WTC11 (cell line): Measurements from ENCODE around the gene ETV6. TPM values are rescaled to one million over a fixed set of nuclear protein-coding genes. Genes with fewer than 3 reads are reported as not detected.

Experiments
- ATAC-seq: fragments of 200-7000 bp; cut with Tn5 transposase; 2 replicates; pipeline ENCODE4 v1.10.0; 2021; ENCODE audit warnings: mild to moderate bottlenecking, moderate library complexity
- CTCF ChIA-PET: fragments of 300-600 bp; sonication (Branson Sonifier 250); formaldehyde crosslinking; loops from one replicate; lab custom pipeline; 2021; ENCODE audit warnings: antibody characterized with exemption; lab: Charles Lee
- POLR2A ChIA-PET: fragments of 350-600 bp; sonication (Branson Sonifier 250); formaldehyde crosslinking; loops from one replicate; lab custom pipeline; 2021; ENCODE audit warnings: antibody characterized with exemption; lab: Charles Lee
- DNase-seq: peaks from one replicate; pipeline ENCODE4 v3.0.0; 2021; ENCODE audit warnings: low spot score
- H3K27ac Mint-ChIP-seq: 2 replicates; pipeline ENCODE4 v1.8.0; 2021; ENCODE audit warnings: mixed read lengths
- H3K27me3 Mint-ChIP-seq: 2 replicates; pipeline ENCODE4 v1.8.0; 2021; ENCODE audit warnings: low read depth, mild to moderate bottlenecking, moderate library complexity, mixed read lengths
- H3K36me3 Mint-ChIP-seq: 2 replicates; pipeline ENCODE4 v1.8.0; 2021; ENCODE audit warnings: mixed read lengths
- H3K4me1 Mint-ChIP-seq: 2 replicates; pipeline ENCODE4 v1.8.0; 2022; ENCODE audit warnings: mixed read lengths
- H3K4me3 Mint-ChIP-seq: 2 replicates; pipeline ENCODE4 v1.8.0; 2021; ENCODE audit warnings: mild to moderate bottlenecking, moderate library complexity, mixed read lengths
- H3K9me3 Mint-ChIP-seq: 2 replicates; pipeline ENCODE4 v1.8.0; 2021; ENCODE audit warnings: mixed read lengths
- CBFB ChIP-seq: sonication (generic); formaldehyde crosslinking; IDR thresholded peaks from 2 replicates; pipeline ENCODE4 v1.8.1; 2022; ENCODE audit warnings: mild to moderate bottlenecking, low read depth, missing genetic modification reagents
- CTCF ChIP-seq: fragments of 200-600 bp; IDR thresholded peaks from 2 replicates; pipeline ENCODE4 v1.8.0; 2022; ENCODE audit warnings: antibody characterized with exemption
- E2F5 ChIP-seq: sonication (generic); formaldehyde crosslinking; IDR thresholded peaks from 2 replicates; pipeline ENCODE4 v1.8.1; 2022; ENCODE audit warnings: mild to moderate bottlenecking, moderate library complexity, missing genetic modification reagents
- FOXJ3 ChIP-seq: sonication (generic); formaldehyde crosslinking; IDR thresholded peaks from 2 replicates; pipeline ENCODE4 v1.9.0; 2021; ENCODE audit warnings: missing genetic modification reagents, mild to moderate bottlenecking, borderline replicate concordance
- FOXP1 ChIP-seq: sonication (generic); formaldehyde crosslinking; IDR thresholded peaks from 2 replicates; pipeline ENCODE4 v1.8.0; 2022; ENCODE audit warnings: missing genetic modification reagents, mild to moderate bottlenecking, moderate library complexity, borderline replicate concordance
- IRF1 ChIP-seq: sonication (generic); formaldehyde crosslinking; IDR thresholded peaks from 2 replicates; pipeline ENCODE4 v1.8.0; 2023; ENCODE audit warnings: missing genetic modification reagents
- MXD4 ChIP-seq: fragments of 250-450 bp; sonication (Bioruptor Pico); IDR thresholded peaks from 2 replicates; pipeline ENCODE4 v1.8.0; 2021; ENCODE audit warnings: mild to moderate bottlenecking, moderate library complexity, borderline replicate concordance
- OVOL2 ChIP-seq: fragments of 250-450 bp; sonication (Bioruptor Pico); IDR thresholded peaks from 2 replicates; pipeline ENCODE4 v1.9.0; 2021; ENCODE audit warnings: mild to moderate bottlenecking, borderline replicate concordance
- PRRX2 ChIP-seq: fragments of 250-450 bp; sonication (Bioruptor Pico); IDR thresholded peaks from 2 replicates; pipeline ENCODE4 v1.8.0; 2021; ENCODE audit warnings: mild to moderate bottlenecking
- SMAD4 ChIP-seq: sonication (generic); formaldehyde crosslinking; IDR thresholded peaks from 2 replicates; pipeline ENCODE4 v1.8.0; 2022; ENCODE audit warnings: mild to moderate bottlenecking, missing genetic modification reagents
- SP1 ChIP-seq: sonication (generic); formaldehyde crosslinking; conservative IDR thresholded peaks from 2 replicates; pipeline ENCODE4 v1.8.1; 2022; ENCODE audit warnings: missing genetic modification reagents
- TCF7 ChIP-seq: sonication (generic); formaldehyde crosslinking; IDR thresholded peaks from 2 replicates; pipeline ENCODE4 v1.8.0; 2022; ENCODE audit warnings: mild to moderate bottlenecking, low read depth, missing genetic modification reagents, moderate library complexity
- TEAD1 ChIP-seq: sonication (generic); formaldehyde crosslinking; IDR thresholded peaks from 2 replicates; pipeline ENCODE4 v1.8.0; 2022; ENCODE audit warnings: mild to moderate bottlenecking, missing genetic modification reagents
- ZNF121 ChIP-seq: sonication (generic); formaldehyde crosslinking; IDR thresholded peaks from 2 replicates; pipeline ENCODE4 v1.8.0; 2023; ENCODE audit warnings: missing genetic modification reagents
- ZNF416 ChIP-seq: fragments of 250-450 bp; sonication (Bioruptor Pico); IDR thresholded peaks from 2 replicates; pipeline ENCODE4 v1.9.0; 2021; ENCODE audit warnings: mild to moderate bottlenecking, inconsistent platforms
- ZNF423 ChIP-seq: fragments of 250-450 bp; sonication (Bioruptor Pico); IDR thresholded peaks from 2 replicates; pipeline ENCODE4 v2.1.2; 2022; ENCODE audit warnings: mild to moderate bottlenecking, moderate library complexity
- ZSCAN18 ChIP-seq: fragments of 250-450 bp; sonication (Bioruptor Pico); IDR thresholded peaks from 2 replicates; pipeline ENCODE4 v2.1.2; 2022; ENCODE audit warnings: mild to moderate bottlenecking, moderate library complexity
- total RNA-seq: library from RNA; stranded (reverse); gene quantifications from 3 replicates; pipeline ENCODE4 v1.2.3, GENCODE V29; 2021
- TF ChIP-seq, protein P1 (sequence below): sonication (generic); formaldehyde crosslinking; IDR thresholded peaks from 2 replicates; pipeline ENCODE4 v1.8.1; 2022; ENCODE audit warnings: low read depth, mild to moderate bottlenecking, moderate library complexity, missing genetic modification reagents, borderline replicate concordance
- TF ChIP-seq, protein P2 (sequence below): fragments of 250-450 bp; sonication (Bioruptor Pico); IDR thresholded peaks from 2 replicates; pipeline ENCODE4 v1.9.0; 2021; ENCODE audit warnings: mild to moderate bottlenecking

Gene ETV6
- total RNA-seq, 1 experiment from 2014 or later, result 23.5 TPM

GRCh38 chr12:11927286-11927935, 277.9 kb downstream of the ETV6 start:
- Mint-ChIP-seq H3K9me3 (no peaks in the 10 kb centered on the region), H3K36me3 (no peaks in the 10 kb centered on the region), H3K27ac (no peak overlapping the region), H3K27me3 (no peaks in the 10 kb centered on the region)
- ATAC-seq, result no peak
- CTCF ChIA-PET, result interaction anchor here (0.6 kb wide), 1 partner anchor 105 kb away, joined by 3 read pairs; no protein-coding TSS in a partner anchor
- DNase-seq, result no peak
- TF ChIP-seq TCF7 (CRISPR knock-in tag), result no peak
- TF ChIP-seq FOXJ3 (CRISPR knock-in tag), result no peak
- TF ChIP-seq SP1 (CRISPR knock-in tag), result no peak
- TF ChIP-seq IRF1 (CRISPR knock-in tag), result no peak
- no peak for TF ChIP-seq E2F5
- TF ChIP-seq ZNF416 (CRISPR knock-in tag), result no peak
- TF ChIP-seq ZSCAN18, result no peak
- no peak for TF ChIP-seq SMAD4 (CRISPR knock-in tag)
- TF ChIP-seq PRRX2 (CRISPR knock-in tag), result no peak
- TF ChIP-seq, protein P1, sequence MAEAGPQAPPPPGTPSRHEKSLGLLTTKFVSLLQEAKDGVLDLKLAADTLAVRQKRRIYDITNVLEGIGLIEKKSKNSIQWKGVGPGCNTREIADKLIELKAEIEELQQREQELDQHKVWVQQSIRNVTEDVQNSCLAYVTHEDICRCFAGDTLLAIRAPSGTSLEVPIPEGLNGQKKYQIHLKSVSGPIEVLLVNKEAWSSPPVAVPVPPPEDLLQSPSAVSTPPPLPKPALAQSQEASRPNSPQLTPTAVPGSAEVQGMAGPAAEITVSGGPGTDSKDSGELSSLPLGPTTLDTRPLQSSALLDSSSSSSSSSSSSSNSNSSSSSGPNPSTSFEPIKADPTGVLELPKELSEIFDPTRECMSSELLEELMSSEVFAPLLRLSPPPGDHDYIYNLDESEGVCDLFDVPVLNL (CRISPR knock-in tag), result no peak
- TF ChIP-seq ZNF121, result no peak
- TF ChIP-seq OVOL2 (CRISPR knock-in tag), result no peak
- no peak for TF ChIP-seq TEAD1 (CRISPR knock-in tag)
- TF ChIP-seq FOXP1 (CRISPR knock-in tag), result no peak
- TF ChIP-seq CBFB, result no peak
- no peak for TF ChIP-seq CTCF
- TF ChIP-seq, all 79 proteins: peak for 0
- POLR2A ChIA-PET, result no interaction called here
- Mint-ChIP-seq H3K4me3 (no peak overlapping the region), H3K4me1 (no peaks in the 10 kb centered on the region)

- ChIA-PET POLR2A (no interaction called here), CTCF (no interaction called here)
- no peaks in the 10 kb centered on the region for H3K27me3 Mint-ChIP-seq
- H3K4me3 Mint-ChIP-seq, result no peak overlapping the region
- ATAC-seq, result no peak
- H3K36me3 Mint-ChIP-seq, result no peaks in the 10 kb centered on the region
- no peak for DNase-seq
- H3K9me3 Mint-ChIP-seq, result 0 out of 2 replicates have a peak, but pooled peaks cover 3% of the 10 kb centered on the region
- TF ChIP-seq MXD4 (no peak), ZNF423 (CRISPR knock-in tag) (no peak)
- TF ChIP-seq, protein P2, sequence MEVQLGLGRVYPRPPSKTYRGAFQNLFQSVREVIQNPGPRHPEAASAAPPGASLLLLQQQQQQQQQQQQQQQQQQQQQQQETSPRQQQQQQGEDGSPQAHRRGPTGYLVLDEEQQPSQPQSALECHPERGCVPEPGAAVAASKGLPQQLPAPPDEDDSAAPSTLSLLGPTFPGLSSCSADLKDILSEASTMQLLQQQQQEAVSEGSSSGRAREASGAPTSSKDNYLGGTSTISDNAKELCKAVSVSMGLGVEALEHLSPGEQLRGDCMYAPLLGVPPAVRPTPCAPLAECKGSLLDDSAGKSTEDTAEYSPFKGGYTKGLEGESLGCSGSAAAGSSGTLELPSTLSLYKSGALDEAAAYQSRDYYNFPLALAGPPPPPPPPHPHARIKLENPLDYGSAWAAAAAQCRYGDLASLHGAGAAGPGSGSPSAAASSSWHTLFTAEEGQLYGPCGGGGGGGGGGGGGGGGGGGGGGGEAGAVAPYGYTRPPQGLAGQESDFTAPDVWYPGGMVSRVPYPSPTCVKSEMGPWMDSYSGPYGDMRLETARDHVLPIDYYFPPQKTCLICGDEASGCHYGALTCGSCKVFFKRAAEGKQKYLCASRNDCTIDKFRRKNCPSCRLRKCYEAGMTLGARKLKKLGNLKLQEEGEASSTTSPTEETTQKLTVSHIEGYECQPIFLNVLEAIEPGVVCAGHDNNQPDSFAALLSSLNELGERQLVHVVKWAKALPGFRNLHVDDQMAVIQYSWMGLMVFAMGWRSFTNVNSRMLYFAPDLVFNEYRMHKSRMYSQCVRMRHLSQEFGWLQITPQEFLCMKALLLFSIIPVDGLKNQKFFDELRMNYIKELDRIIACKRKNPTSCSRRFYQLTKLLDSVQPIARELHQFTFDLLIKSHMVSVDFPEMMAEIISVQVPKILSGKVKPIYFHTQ, result no peak
- no peaks in the 10 kb centered on the region for H3K4me1 Mint-ChIP-seq
- H3K27ac Mint-ChIP-seq, result no peak overlapping the region
Observed at GRCh38 chr12:11929714-11930113, 280.2 kb downstream of the ETV6 start.
